GM12874 (cell line): Measurements from ENCODE around the gene ZNF79.

Source experiments
- TF ChIP-seq, protein P1 (sequence below): IDR thresholded peaks from 2 replicates; pipeline ENCODE4 v1.5.1; 2011; ENCODE audit warnings: low read depth, mild to moderate bottlenecking, control low read depth, low read length, moderate library complexity; ENCODE audit not compliant: insufficient read depth

Gene ZNF79

DNA sequence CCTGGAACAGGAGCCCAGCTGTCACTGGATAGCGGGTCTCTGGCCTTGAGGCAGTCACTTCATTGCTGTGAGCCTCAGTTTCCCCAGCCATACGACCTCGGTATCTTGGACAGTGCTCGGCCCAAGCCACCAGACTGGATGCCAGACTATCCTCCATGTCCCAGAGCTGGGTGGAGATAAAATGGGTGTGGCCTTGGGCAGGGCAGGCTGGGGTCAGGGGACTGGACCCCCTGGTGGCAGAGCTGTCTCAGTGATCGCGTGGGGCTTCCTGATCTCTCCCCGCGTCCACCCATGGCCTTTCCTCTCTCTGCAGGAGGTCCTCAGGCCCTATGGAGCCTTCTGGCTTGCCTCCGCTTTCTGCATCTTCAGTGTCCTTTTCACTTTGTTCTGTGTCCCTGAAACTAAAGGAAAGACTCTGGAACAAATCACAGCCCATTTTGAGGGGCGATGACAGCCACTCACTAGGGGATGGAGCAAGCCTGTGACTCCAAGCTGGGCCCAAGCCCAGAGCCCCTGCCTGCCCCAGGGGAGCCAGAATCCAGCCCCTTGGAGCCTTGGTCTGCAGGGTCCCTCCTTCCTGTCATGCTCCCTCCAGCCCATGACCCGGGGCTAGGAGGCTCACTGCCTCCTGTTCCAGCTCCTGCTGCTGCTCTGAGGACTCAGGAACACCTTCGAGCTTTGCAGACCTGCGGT is 17.2 kb upstream of the ZNF79 start:
- TF ChIP-seq, protein P1, sequence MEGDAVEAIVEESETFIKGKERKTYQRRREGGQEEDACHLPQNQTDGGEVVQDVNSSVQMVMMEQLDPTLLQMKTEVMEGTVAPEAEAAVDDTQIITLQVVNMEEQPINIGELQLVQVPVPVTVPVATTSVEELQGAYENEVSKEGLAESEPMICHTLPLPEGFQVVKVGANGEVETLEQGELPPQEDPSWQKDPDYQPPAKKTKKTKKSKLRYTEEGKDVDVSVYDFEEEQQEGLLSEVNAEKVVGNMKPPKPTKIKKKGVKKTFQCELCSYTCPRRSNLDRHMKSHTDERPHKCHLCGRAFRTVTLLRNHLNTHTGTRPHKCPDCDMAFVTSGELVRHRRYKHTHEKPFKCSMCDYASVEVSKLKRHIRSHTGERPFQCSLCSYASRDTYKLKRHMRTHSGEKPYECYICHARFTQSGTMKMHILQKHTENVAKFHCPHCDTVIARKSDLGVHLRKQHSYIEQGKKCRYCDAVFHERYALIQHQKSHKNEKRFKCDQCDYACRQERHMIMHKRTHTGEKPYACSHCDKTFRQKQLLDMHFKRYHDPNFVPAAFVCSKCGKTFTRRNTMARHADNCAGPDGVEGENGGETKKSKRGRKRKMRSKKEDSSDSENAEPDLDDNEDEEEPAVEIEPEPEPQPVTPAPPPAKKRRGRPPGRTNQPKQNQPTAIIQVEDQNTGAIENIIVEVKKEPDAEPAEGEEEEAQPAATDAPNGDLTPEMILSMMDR = no peak

DNA sequence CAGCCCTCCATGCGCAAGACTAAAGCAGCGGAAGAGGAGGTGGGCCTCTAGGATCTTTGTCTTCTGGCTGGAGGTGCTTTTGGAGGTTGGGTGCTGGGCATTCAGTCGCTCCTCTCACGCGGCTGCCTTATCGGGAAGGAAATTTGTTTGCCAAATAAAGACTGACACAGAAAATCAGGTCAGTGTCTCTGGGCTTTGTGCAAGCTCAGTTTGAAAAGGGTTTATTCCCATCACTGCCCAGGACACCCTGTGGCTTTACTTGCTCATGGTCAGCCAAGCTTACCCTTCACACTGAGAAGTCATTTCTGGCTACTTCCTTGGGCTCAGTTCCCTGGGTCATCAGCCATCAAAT is 16.7 kb upstream of the ZNF79 start:
- TF ChIP-seq, protein P1 = no peak

DNA sequence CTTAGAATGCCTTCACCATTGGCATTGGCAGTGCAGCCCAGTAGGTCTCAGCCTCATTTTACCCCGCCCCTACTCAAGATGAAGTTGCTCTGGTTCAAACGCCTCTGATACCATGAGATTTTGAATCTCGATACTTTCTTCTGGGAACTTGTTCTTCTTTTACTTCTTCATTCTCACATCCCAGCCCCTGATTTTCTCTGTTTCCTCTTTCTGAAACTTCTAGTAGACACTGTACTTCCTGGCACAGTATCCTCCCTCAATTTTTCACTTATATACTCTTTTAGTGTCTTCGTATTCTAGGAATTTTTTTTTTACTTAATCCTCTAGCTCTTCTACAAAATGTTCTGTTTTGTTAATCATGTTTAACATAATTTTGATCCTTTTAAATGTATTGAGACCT is 13.1 kb upstream of the ZNF79 start:
- TF ChIP-seq, protein P1 = no peak

DNA sequence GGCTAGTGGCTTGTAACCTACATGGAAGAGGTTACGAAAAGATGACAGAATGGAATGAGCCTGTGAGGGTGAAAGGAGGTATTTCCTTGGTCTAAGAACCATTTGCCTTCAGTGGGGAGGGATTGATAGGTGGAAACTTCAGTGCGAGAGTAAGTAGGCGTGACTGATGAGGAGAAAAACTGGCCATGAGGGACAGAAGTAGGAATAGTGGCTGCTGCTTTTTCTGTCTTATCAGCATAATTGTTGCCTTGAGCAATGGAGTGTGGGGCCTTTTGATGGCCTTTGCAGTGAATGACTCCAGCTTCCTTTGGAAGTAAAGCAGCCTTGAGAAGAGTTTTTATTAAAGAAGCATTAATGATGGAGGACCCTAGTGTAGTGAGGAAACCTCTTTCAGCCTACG is 9.0 kb upstream of the ZNF79 start:
- TF ChIP-seq, protein P1 = no peak

DNA sequence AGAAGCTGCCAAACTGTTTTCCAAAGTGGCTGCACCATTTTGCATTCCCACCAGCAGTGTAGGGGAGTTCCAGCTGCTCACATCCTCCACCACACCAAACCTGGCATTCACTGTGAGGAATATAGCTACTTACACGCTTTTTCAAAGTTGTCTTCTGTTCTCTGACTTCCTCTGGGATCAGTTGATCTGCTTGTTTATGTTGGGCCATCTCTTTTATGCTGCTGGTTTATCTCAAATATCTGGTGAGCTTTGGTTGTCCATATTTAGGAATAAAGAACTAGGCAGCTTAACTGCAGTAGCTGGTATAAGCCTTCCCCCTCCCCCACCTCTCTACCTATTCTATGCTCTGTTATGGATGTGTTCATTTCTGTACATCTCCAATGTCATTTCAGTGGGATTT is 8.5 kb upstream of the ZNF79 start:
- TF ChIP-seq, protein P1 = no peak

DNA sequence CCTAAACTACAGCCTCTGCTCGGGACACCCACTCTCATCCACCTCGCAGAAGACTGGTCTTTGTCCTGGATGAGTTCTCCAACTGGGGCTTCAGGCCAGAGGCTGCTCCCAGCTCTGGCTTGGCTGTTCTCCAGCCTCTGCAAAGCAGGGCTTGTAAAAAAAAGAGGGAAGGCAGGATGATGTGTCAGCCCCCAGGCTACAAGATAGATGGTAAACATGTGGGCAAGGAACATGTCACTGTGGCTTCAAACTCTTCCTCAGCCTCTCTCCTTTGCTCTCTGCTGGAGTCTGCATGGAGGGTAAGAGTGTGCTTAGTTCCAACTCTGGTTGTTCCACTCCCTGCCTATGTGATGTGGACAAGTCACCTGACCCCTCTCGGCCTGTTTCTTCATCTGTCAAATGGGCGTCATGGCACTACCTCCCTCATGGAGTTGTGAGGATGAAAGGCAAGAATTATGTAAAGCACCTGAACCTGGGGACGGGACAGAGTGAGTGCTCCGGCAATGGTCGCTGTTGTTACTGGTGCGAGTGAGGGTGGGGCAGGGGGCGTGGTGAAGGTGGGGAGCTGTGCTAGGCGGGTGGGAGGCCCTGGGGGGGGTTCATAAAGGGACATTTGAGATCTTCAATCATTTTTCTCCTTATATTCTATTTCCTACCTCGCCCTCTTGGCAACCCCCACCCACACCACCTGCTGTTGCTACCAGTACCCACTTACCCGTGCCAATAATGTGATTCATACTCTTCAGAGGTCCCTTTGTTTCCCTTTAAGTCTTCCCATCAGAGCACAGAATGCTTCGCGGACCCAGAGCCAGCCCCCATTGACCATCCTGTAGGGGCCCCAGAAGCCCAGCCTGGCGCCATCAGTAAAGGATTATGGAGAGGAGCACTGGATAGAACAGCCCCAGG is 6.8 kb upstream of the ZNF79 start:
- TF ChIP-seq, protein P1 = no peak

DNA sequence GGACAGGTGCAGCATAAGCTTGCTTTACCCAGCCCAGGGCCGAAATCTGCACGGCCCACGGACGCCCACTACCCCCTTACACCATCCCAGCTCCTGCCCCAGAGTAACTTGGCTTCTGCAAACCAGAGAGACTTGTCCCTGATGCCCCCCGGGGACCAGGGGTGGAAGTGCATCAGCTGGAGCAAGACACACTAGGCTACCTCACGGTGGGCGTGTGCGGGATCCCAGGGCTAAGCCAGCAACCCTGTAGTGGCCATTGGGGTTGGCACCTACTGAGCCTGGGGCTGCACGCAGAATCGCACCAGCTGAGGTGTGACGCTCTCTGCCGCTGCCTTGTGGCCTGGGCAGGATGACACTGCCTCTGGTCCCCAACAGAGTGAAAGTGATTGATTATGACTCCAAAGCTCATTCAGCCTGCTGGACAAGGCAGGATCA is 6.1 kb upstream of the ZNF79 start:
- TF ChIP-seq, protein P1 = peak; percentile 48
